ENCODE data around the gene SYNPR. TPM values are rescaled to one million over a fixed set of nuclear protein-coding genes. Genes with fewer than 3 reads are reported as not detected.

SYNPR gene
- total RNA-seq, 1 donor from 2014 or later = not detected

GRCh38 chr3:63442918-63443317 is 164.8 kb downstream of the SYNPR start:
- Histone ChIP-seq H3K27ac (ENCODE audit: low read depth, low read length) (no peak overlapping the region), H3K9me3 (ENCODE audit: control insufficient read depth in 3 of 3, low read length in 3 of 3) (no peaks in the 10 kb centered on the region), H3K36me3 (ENCODE audit: control insufficient read depth in 3 of 3, insufficient read depth in 3 of 3, low read length in 3 of 3) (no peaks in the 10 kb centered on the region), H3K9ac (ENCODE audit: low read depth in 1 of 3, low read length in 3 of 3) (no peak overlapping the region), H3K4me3 (ENCODE audit: low read length in 3 of 3) (no peak overlapping the region), H3K27me3 (ENCODE audit: control insufficient read depth in 3 of 3, insufficient read depth in 3 of 3, low read length in 3 of 3) (peaks cover 0 to 10% (median 0%) of the 10 kb centered on the region in 3 donors), H3K4me1 (ENCODE audit: control insufficient read depth in 3 of 3, insufficient read depth in 3 of 3, low read length in 3 of 3) (no peaks in the 10 kb centered on the region)

DNA sequence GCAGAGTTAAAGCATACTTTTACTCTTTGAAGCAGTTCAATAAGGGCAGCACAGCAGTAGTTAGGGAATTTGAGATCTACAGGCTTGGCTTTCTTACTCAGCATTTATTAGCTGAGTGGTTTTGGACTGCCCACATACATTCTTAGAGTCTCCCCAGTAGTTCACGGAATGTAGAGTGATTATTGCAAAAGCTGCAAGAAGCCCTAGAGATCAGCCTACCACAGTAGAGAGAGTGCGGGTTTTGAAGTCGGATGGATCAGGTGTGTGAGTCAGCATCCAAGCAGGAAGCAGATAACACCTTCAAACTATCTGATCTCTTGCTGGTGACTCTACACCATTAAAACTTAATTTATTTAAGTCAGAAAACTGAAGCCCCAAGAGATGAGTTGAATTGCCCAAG is 171.9 kb downstream of the SYNPR start:
- H3K9me3 ChIP-seq (ENCODE audit: control insufficient read depth in 3 of 3, low read length in 3 of 3) = no peaks in the 10 kb centered on the region
- no peaks in the 10 kb centered on the region for H3K4me1 ChIP-seq (ENCODE audit: control insufficient read depth in 3 of 3, insufficient read depth in 3 of 3, low read length in 3 of 3)
- no peak overlapping the region for H3K9ac ChIP-seq (ENCODE audit: low read depth in 1 of 3, low read length in 3 of 3)
- no peak overlapping the region for H3K27ac ChIP-seq (ENCODE audit: low read depth, low read length)
- H3K36me3 ChIP-seq (ENCODE audit: control insufficient read depth in 3 of 3, insufficient read depth in 3 of 3, low read length in 3 of 3) = no peaks in the 10 kb centered on the region
- H3K4me3 ChIP-seq (ENCODE audit: low read length in 3 of 3) = no peak overlapping the region
- no peaks in the 10 kb centered on the region for H3K27me3 ChIP-seq (ENCODE audit: control insufficient read depth in 3 of 3, insufficient read depth in 3 of 3, low read length in 3 of 3)

GRCh38 chr3:63450634-63451363 is 172.7 kb downstream of the SYNPR start:
- no peaks in the 10 kb centered on the region for H3K36me3 ChIP-seq (ENCODE audit: control insufficient read depth in 3 of 3, insufficient read depth in 3 of 3, low read length in 3 of 3)
- H3K9me3 ChIP-seq (ENCODE audit: control insufficient read depth in 3 of 3, low read length in 3 of 3) = no peaks in the 10 kb centered on the region
- H3K9ac ChIP-seq (ENCODE audit: low read depth in 1 of 3, low read length in 3 of 3) = no peak overlapping the region
- H3K27ac ChIP-seq (ENCODE audit: low read depth, low read length) = no peak overlapping the region
- H3K4me3 ChIP-seq (ENCODE audit: low read length in 3 of 3) = no peak overlapping the region
- no peaks in the 10 kb centered on the region for H3K27me3 ChIP-seq (ENCODE audit: control insufficient read depth in 3 of 3, insufficient read depth in 3 of 3, low read length in 3 of 3)
- H3K4me1 ChIP-seq (ENCODE audit: control insufficient read depth in 3 of 3, insufficient read depth in 3 of 3, low read length in 3 of 3) = no peaks in the 10 kb centered on the region

DNA sequence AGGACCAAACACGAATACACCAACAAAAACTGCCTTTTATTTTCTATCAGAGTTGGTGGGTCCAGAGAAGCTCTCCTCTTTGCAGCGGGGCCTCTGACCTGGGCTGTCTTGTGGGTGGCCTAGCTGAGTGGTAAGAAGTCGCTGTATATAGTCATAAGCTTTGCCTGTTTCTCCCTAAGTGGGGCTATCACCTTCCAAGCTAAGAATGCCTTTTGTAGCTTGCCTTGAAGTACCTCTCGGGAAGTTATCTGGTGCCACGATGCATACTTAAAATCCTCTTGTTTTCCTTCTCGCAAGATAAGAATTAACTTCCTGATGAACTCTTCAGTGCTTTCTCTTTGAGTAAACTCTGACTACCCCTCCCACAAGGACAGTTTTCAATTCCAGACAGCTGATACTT is 178.8 kb downstream of the SYNPR start:
- Histone ChIP-seq H3K4me3 (ENCODE audit: low read length in 3 of 3) (no peak overlapping the region), H3K9ac (ENCODE audit: low read depth in 1 of 3, low read length in 3 of 3) (no peak overlapping the region), H3K4me1 (ENCODE audit: control insufficient read depth in 3 of 3, insufficient read depth in 3 of 3, low read length in 3 of 3) (no peaks in the 10 kb centered on the region), H3K27me3 (ENCODE audit: control insufficient read depth in 3 of 3, insufficient read depth in 3 of 3, low read length in 3 of 3) (no peaks in the 10 kb centered on the region), H3K27ac (ENCODE audit: low read depth, low read length) (no peak overlapping the region), H3K36me3 (ENCODE audit: control insufficient read depth in 3 of 3, insufficient read depth in 3 of 3, low read length in 3 of 3) (no peaks in the 10 kb centered on the region), H3K9me3 (ENCODE audit: control insufficient read depth in 3 of 3, low read length in 3 of 3) (no peaks in the 10 kb centered on the region)

GRCh38 chr3:63458405-63458804 is 180.3 kb downstream of the SYNPR start:
- H3K36me3 ChIP-seq (ENCODE audit: control insufficient read depth in 3 of 3, insufficient read depth in 3 of 3, low read length in 3 of 3) = no peaks in the 10 kb centered on the region
- no peak overlapping the region for H3K27ac ChIP-seq (ENCODE audit: low read depth, low read length)
- no peaks in the 10 kb centered on the region for H3K27me3 ChIP-seq (ENCODE audit: control insufficient read depth in 3 of 3, insufficient read depth in 3 of 3, low read length in 3 of 3)
- no peaks in the 10 kb centered on the region for H3K4me1 ChIP-seq (ENCODE audit: control insufficient read depth in 3 of 3, insufficient read depth in 3 of 3, low read length in 3 of 3)
- no peak overlapping the region for H3K4me3 ChIP-seq (ENCODE audit: low read length in 3 of 3)
- H3K9ac ChIP-seq (ENCODE audit: low read depth in 1 of 3, low read length in 3 of 3) = no peak overlapping the region
- no peaks in the 10 kb centered on the region for H3K9me3 ChIP-seq (ENCODE audit: control insufficient read depth in 3 of 3, low read length in 3 of 3)

- Histone ChIP-seq H3K4me3 (ENCODE audit: low read length in 3 of 3) (no peak overlapping the region), H3K27me3 (ENCODE audit: control insufficient read depth in 3 of 3, insufficient read depth in 3 of 3, low read length in 3 of 3) (no peaks in the 10 kb centered on the region), H3K27ac (ENCODE audit: low read depth, low read length) (no peak overlapping the region), H3K4me1 (ENCODE audit: control insufficient read depth in 3 of 3, insufficient read depth in 3 of 3, low read length in 3 of 3) (no peaks in the 10 kb centered on the region), H3K9me3 (ENCODE audit: control insufficient read depth in 3 of 3, low read length in 3 of 3) (no peaks in the 10 kb centered on the region), H3K9ac (ENCODE audit: low read depth in 1 of 3, low read length in 3 of 3) (no peak overlapping the region), H3K36me3 (ENCODE audit: control insufficient read depth in 3 of 3, insufficient read depth in 3 of 3, low read length in 3 of 3) (no peaks in the 10 kb centered on the region)
Observed at GRCh38 chr3:63462732-63463131, 184.6 kb downstream of the SYNPR start.

- H3K4me1 ChIP-seq (ENCODE audit: control insufficient read depth in 3 of 3, insufficient read depth in 3 of 3, low read length in 3 of 3) = no peaks in the 10 kb centered on the region
- H3K36me3 ChIP-seq (ENCODE audit: control insufficient read depth in 3 of 3, insufficient read depth in 3 of 3, low read length in 3 of 3) = no peaks in the 10 kb centered on the region
- no peaks in the 10 kb centered on the region for H3K27me3 ChIP-seq (ENCODE audit: control insufficient read depth in 3 of 3, insufficient read depth in 3 of 3, low read length in 3 of 3)
- H3K9ac ChIP-seq (ENCODE audit: low read depth in 1 of 3, low read length in 3 of 3) = no peak overlapping the region
- peaks cover 0 to 2% (median 0%) of the 10 kb centered on the region in 3 donors for H3K9me3 ChIP-seq (ENCODE audit: control insufficient read depth in 3 of 3, low read length in 3 of 3)
- no peak overlapping the region for H3K4me3 ChIP-seq (ENCODE audit: low read length in 3 of 3)
- no peak overlapping the region for H3K27ac ChIP-seq (ENCODE audit: low read depth, low read length)
Observed at GRCh38 chr3:63467392-63467791, 189.3 kb downstream of the SYNPR start.

GRCh38 chr3:63470745-63471144 is 192.6 kb downstream of the SYNPR start:
- H3K4me3 ChIP-seq (ENCODE audit: low read length in 3 of 3) = no peak overlapping the region
- no peaks in the 10 kb centered on the region for H3K36me3 ChIP-seq (ENCODE audit: control insufficient read depth in 3 of 3, insufficient read depth in 3 of 3, low read length in 3 of 3)
- no peaks in the 10 kb centered on the region for H3K27me3 ChIP-seq (ENCODE audit: control insufficient read depth in 3 of 3, insufficient read depth in 3 of 3, low read length in 3 of 3)
- H3K9me3 ChIP-seq (ENCODE audit: control insufficient read depth in 3 of 3, low read length in 3 of 3) = peaks cover 0 to 2% (median 0%) of the 10 kb centered on the region in 3 donors
- H3K9ac ChIP-seq (ENCODE audit: low read depth in 1 of 3, low read length in 3 of 3) = no peak overlapping the region
- no peak overlapping the region for H3K27ac ChIP-seq (ENCODE audit: low read depth, low read length)
- no peaks in the 10 kb centered on the region for H3K4me1 ChIP-seq (ENCODE audit: control insufficient read depth in 3 of 3, insufficient read depth in 3 of 3, low read length in 3 of 3)

GRCh38 chr3:63471781-63472180 is 193.7 kb downstream of the SYNPR start:
- H3K4me3 ChIP-seq (ENCODE audit: low read length in 3 of 3) = no peak overlapping the region
- no peaks in the 10 kb centered on the region for H3K27me3 ChIP-seq (ENCODE audit: control insufficient read depth in 3 of 3, insufficient read depth in 3 of 3, low read length in 3 of 3)
- no peaks in the 10 kb centered on the region for H3K36me3 ChIP-seq (ENCODE audit: control insufficient read depth in 3 of 3, insufficient read depth in 3 of 3, low read length in 3 of 3)
- no peaks in the 10 kb centered on the region for H3K4me1 ChIP-seq (ENCODE audit: control insufficient read depth in 3 of 3, insufficient read depth in 3 of 3, low read length in 3 of 3)
- H3K27ac ChIP-seq (ENCODE audit: low read depth, low read length) = no peak overlapping the region
- no peak overlapping the region for H3K9ac ChIP-seq (ENCODE audit: low read depth in 1 of 3, low read length in 3 of 3)
- H3K9me3 ChIP-seq (ENCODE audit: control insufficient read depth in 3 of 3, low read length in 3 of 3) = peaks cover 0 to 2% (median 0%) of the 10 kb centered on the region in 3 donors

DNA sequence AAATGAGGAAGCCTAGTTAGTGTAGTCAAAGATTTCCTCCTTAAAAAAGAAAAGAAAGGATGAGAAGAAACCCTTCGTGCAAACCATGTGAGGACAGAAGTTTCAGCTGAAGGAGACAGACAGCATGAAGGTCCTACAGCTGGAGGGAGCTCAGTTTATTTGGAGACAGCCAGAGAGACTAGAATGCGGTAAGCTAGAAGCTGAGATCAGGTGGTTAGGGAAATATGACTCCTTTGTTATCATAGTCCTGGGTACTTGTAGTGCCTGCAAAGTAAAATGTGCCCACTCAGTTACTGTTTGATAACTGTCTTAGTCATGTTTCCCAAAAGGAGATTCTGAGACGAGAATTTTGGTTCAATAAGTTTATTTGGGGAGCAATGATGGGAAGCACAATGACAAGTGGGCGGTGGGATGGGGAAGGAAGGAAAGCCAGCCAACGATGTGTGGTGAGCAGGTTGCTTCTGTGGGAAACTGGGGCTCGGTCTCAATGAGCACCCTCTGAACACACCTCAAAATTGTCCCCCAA is 195.6 kb downstream of the SYNPR start:
- H3K4me3 ChIP-seq (ENCODE audit: low read length in 3 of 3) = no peak overlapping the region
- peaks cover 0 to 2% (median 0%) of the 10 kb centered on the region in 3 donors for H3K9me3 ChIP-seq (ENCODE audit: control insufficient read depth in 3 of 3, low read length in 3 of 3)
- H3K9ac ChIP-seq (ENCODE audit: low read depth in 1 of 3, low read length in 3 of 3) = no peak overlapping the region
- H3K27me3 ChIP-seq (ENCODE audit: control insufficient read depth in 3 of 3, insufficient read depth in 3 of 3, low read length in 3 of 3) = no peaks in the 10 kb centered on the region
- H3K36me3 ChIP-seq (ENCODE audit: control insufficient read depth in 3 of 3, insufficient read depth in 3 of 3, low read length in 3 of 3) = no peaks in the 10 kb centered on the region
- no peak overlapping the region for H3K27ac ChIP-seq (ENCODE audit: low read depth, low read length)
- no peaks in the 10 kb centered on the region for H3K4me1 ChIP-seq (ENCODE audit: control insufficient read depth in 3 of 3, insufficient read depth in 3 of 3, low read length in 3 of 3)
